ENCODE data around the gene TMEM91.

The TMEM91 gene

DNA sequence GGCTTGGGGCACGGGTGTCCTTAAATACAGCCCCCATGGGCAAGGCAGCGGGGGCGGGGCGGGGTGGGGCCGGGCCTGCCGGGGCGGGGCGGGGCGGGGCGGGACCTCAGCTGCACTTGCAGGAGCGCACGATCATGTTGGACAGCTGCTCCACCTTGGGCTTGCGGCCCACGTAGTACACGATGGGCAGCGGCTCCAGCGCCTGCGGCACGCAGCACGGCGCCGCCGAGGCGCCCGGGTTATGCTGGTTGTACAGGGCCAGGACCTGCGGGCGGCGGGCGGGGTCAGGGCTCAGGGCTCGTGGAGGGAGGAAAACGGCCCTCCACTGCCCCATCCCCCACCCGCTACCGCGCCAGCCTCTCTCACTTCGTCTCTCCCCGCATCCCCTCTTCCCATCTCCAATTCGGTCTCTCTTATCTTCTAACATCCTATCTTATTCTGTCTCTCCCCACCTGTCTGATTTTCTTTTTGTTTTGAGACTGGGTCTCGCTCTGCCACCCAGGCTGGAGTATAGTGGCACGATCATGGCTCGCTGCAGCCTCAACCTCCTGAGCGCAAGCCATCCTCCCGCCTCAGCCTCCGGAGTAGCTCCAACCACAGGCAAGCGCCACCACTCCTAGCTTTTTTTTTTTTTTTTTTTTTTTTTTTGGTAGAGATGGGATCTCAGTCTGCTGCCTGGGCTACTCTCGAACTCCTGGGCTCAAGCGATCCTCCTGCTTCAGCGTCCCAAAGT, 45.2 kb upstream of the TMEM91 start:
- Histone ChIP-seq H3K9me3 (ENCODE audit: insufficient read depth, low read depth, low read length) (no peaks in the 10 kb centered on the region), H3K36me3 (ENCODE audit: insufficient read depth, low read length) (peaks cover 63% of the 10 kb centered on the region; the same call in 1 of the 2 replicates), H3K9me2 (replicated peaks; ENCODE audit: low read depth, low read length) (no peaks in the 10 kb centered on the region), H3K4me2 (ENCODE audit: low read depth, low read length, poor library complexity, severe bottlenecking) (no peak overlapping the region), H3K9ac (ENCODE audit: low read depth, low read length, poor library complexity, severe bottlenecking) (no peak overlapping the region), H4K20me1 (ENCODE audit: insufficient read depth, low read length, poor library complexity, severe bottlenecking) (peaks cover 22% of the 10 kb centered on the region), H3K27me3 (ENCODE audit: insufficient read depth, low read length, poor library complexity, severe bottlenecking) (no peaks in the 10 kb centered on the region), H3K4me1 (ENCODE audit: insufficient read depth, low read length, poor library complexity, severe bottlenecking) (peaks cover 34% of the 10 kb centered on the region), H3K79me2 (ENCODE audit: insufficient read depth, low read length) (peaks cover 28% of the 10 kb centered on the region), H3K4me3 (ENCODE audit: low read length, poor library complexity, severe bottlenecking) (no peak overlapping the region), H2AFZ (ENCODE audit: low read length) (no peak overlapping the region), H3F3A (ENCODE audit: low read depth) (peaks cover 9% of the 10 kb centered on the region)
- TF ChIP-seq EZH2phosphoT487 (IDR thresholded peaks at IDR 0.05; ENCODE audit: borderline replicate concordance), result no peak
- TF ChIP-seq, protein P1, sequence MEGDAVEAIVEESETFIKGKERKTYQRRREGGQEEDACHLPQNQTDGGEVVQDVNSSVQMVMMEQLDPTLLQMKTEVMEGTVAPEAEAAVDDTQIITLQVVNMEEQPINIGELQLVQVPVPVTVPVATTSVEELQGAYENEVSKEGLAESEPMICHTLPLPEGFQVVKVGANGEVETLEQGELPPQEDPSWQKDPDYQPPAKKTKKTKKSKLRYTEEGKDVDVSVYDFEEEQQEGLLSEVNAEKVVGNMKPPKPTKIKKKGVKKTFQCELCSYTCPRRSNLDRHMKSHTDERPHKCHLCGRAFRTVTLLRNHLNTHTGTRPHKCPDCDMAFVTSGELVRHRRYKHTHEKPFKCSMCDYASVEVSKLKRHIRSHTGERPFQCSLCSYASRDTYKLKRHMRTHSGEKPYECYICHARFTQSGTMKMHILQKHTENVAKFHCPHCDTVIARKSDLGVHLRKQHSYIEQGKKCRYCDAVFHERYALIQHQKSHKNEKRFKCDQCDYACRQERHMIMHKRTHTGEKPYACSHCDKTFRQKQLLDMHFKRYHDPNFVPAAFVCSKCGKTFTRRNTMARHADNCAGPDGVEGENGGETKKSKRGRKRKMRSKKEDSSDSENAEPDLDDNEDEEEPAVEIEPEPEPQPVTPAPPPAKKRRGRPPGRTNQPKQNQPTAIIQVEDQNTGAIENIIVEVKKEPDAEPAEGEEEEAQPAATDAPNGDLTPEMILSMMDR (conservative IDR thresholded peaks at IDR 0.05; ENCODE audit: low read length), result no peak

- Histone ChIP-seq H4K20me1 (ENCODE audit: insufficient read depth, low read length, poor library complexity, severe bottlenecking) (peaks cover 22% of the 10 kb centered on the region), H3K36me3 (ENCODE audit: insufficient read depth, low read length) (peaks cover 70% of the 10 kb centered on the region; the same call in 1 of the 2 replicates)
These were observed 44.3 kb upstream of the TMEM91 start for GRCh38 chr19:41332000-41332399.

GRCh38 chr19:41332468-41332867, 43.9 kb upstream of the TMEM91 start:
- H3K79me2 ChIP-seq (ENCODE audit: insufficient read depth, low read length), result peaks cover 18% of the 10 kb centered on the region; the same call in 1 of the 2 replicates
- H3K4me2 ChIP-seq (ENCODE audit: low read depth, low read length, poor library complexity, severe bottlenecking), result no peak overlapping the region
- TF ChIP-seq, protein P1 (conservative IDR thresholded peaks at IDR 0.05; ENCODE audit: low read length), result no peak
- no peak for TF ChIP-seq EZH2phosphoT487 (IDR thresholded peaks at IDR 0.05; ENCODE audit: borderline replicate concordance)

More at GRCh38 chr19:41332000-41332399, 44.3 kb upstream of the TMEM91 start:
- H3K4me2 ChIP-seq (ENCODE audit: low read depth, low read length, poor library complexity, severe bottlenecking), result no peak overlapping the region
- no peaks in the 10 kb centered on the region for H3K27me3 ChIP-seq (ENCODE audit: insufficient read depth, low read length, poor library complexity, severe bottlenecking)
- no peak overlapping the region for H2AFZ ChIP-seq (ENCODE audit: low read length)
- no peaks in the 10 kb centered on the region for H3K9me3 ChIP-seq (ENCODE audit: insufficient read depth, low read depth, low read length)
- H3K79me2 ChIP-seq (ENCODE audit: insufficient read depth, low read length), result peaks cover 21% of the 10 kb centered on the region; the same call in 1 of the 2 replicates
- H3K4me3 ChIP-seq (ENCODE audit: low read length, poor library complexity, severe bottlenecking), result no peak overlapping the region
- no peak overlapping the region for H3K9ac ChIP-seq (ENCODE audit: low read depth, low read length, poor library complexity, severe bottlenecking)
- H3K9me2 ChIP-seq (replicated peaks; ENCODE audit: low read depth, low read length), result no peaks in the 10 kb centered on the region
- no peak for TF ChIP-seq EZH2phosphoT487 (IDR thresholded peaks at IDR 0.05; ENCODE audit: borderline replicate concordance)
- TF ChIP-seq, protein P1 (conservative IDR thresholded peaks at IDR 0.05; ENCODE audit: low read length), result no peak
- peaks cover 6% of the 10 kb centered on the region for H3F3A ChIP-seq (ENCODE audit: low read depth)
- peaks cover 25% of the 10 kb centered on the region for H3K4me1 ChIP-seq (ENCODE audit: insufficient read depth, low read length, poor library complexity, severe bottlenecking)

More at GRCh38 chr19:41332468-41332867, 43.9 kb upstream of the TMEM91 start:
- H3K4me3 ChIP-seq (ENCODE audit: low read length, poor library complexity, severe bottlenecking), result no peak overlapping the region
- H3F3A ChIP-seq (ENCODE audit: low read depth), result peaks cover 5% of the 10 kb centered on the region; the same call in 1 of the 2 replicates
- no peak overlapping the region for H3K9ac ChIP-seq (ENCODE audit: low read depth, low read length, poor library complexity, severe bottlenecking)
- no peak overlapping the region for H2AFZ ChIP-seq (ENCODE audit: low read length)
- H4K20me1 ChIP-seq (ENCODE audit: insufficient read depth, low read length, poor library complexity, severe bottlenecking), result peaks cover 22% of the 10 kb centered on the region
- peaks cover 22% of the 10 kb centered on the region for H3K4me1 ChIP-seq (ENCODE audit: insufficient read depth, low read length, poor library complexity, severe bottlenecking)
- H3K9me2 ChIP-seq (replicated peaks; ENCODE audit: low read depth, low read length), result no peaks in the 10 kb centered on the region
- no peaks in the 10 kb centered on the region for H3K27me3 ChIP-seq (ENCODE audit: insufficient read depth, low read length, poor library complexity, severe bottlenecking)
- H3K9me3 ChIP-seq (ENCODE audit: insufficient read depth, low read depth, low read length), result no peaks in the 10 kb centered on the region
- peaks cover 71% of the 10 kb centered on the region; the same call in 1 of the 2 replicates for H3K36me3 ChIP-seq (ENCODE audit: insufficient read depth, low read length)

Measured in Loucy (cell line).